A549 (cell line): ENCODE data around the gene PUS1.

Experiments
- BHLHE40 ChIP-seq: IDR thresholded peaks from 2 replicates; pipeline ENCODE4 v1.6.1; 2012; ENCODE audit warnings: low read depth, low read length, inconsistent platforms
- POLR2A ChIP-seq: IDR thresholded peaks from 2 replicates; pipeline ENCODE4 v1.6.1; 2012; ENCODE audit warnings: mild to moderate bottlenecking, low read length
- ZNF302 ChIP-seq: fragments of 250-450 bp; sonication (Bioruptor Pico); IDR thresholded peaks from 2 replicates; pipeline ENCODE4 v1.9.0; 2021; ENCODE audit warnings: inconsistent platforms, mild to moderate bottlenecking, moderate library complexity
- TF ChIP-seq, protein P1 (sequence below): fragments of >200 bp; sonication (Bioruptor Twin); formaldehyde crosslinking; IDR thresholded peaks from 3 replicates; pipeline ENCODE4 v1.5.1; 2016

DNA sequence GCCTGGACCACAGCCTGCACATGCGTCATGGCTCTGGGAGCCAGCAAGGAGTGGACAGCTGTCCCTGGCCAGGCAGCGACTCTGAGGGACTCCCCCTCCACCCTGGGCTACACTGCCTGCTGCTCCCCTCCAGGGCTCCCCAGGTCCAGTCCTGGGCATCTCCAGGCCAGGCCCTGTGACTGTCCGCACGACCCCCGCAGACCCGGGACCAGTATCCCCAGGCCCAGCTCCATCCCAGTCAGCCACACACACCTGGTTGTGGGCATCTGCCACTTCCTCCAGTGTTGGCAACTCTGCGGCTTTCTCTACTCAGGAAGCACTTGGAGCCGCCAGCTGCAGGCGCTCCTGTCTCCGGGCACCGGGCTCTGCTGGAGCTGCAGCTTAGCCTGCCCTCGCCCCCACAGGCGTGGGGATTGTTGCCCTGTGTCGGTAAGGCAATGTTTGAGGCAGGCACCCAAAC, 32.2 kb upstream of the PUS1 start:
- TF ChIP-seq POLR2A (no peak), BHLHE40 (no peak), ZNF302 (CRISPR knock-in tag) (no peak)
- TF ChIP-seq, protein P1, sequence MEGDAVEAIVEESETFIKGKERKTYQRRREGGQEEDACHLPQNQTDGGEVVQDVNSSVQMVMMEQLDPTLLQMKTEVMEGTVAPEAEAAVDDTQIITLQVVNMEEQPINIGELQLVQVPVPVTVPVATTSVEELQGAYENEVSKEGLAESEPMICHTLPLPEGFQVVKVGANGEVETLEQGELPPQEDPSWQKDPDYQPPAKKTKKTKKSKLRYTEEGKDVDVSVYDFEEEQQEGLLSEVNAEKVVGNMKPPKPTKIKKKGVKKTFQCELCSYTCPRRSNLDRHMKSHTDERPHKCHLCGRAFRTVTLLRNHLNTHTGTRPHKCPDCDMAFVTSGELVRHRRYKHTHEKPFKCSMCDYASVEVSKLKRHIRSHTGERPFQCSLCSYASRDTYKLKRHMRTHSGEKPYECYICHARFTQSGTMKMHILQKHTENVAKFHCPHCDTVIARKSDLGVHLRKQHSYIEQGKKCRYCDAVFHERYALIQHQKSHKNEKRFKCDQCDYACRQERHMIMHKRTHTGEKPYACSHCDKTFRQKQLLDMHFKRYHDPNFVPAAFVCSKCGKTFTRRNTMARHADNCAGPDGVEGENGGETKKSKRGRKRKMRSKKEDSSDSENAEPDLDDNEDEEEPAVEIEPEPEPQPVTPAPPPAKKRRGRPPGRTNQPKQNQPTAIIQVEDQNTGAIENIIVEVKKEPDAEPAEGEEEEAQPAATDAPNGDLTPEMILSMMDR = no peak
